Measurements from ENCODE around the gene TAB2.
"Not testable (repeated sequence)": the region's sequence is repeated elsewhere in the genome, so short reads cannot be mapped to it uniquely, and the experiment has no call there.

The TAB2 gene

DNA sequence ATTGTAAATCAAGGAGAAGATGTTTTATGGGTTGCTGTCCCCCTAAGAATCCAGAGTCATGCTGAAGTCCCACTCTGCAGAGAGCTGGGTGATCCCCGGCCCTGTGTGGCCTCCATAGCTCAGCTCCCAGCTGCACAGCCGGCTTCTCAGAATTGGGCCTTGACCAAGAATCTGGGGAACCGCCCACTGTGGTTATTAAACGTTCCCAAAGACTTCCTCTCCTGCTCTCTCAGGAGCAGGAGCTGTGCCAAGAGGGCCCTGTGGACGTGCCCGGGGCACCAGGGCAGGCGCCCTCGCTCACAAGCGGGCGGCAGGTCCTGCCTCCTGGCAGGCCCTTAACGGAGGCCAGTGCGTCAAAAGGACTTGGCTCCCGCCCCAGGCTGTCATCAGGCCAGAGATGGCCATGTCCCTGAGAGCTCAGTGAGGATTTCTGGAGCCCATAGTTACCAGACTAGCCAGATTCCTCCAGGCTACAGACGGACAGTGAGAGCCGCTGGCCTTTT, 136.9 kb downstream of the TAB2 start:
- in situ Hi-C loops (cut with MboI; ENCODE audit: low sequenced_read_pairs): no loop called here

DNA sequence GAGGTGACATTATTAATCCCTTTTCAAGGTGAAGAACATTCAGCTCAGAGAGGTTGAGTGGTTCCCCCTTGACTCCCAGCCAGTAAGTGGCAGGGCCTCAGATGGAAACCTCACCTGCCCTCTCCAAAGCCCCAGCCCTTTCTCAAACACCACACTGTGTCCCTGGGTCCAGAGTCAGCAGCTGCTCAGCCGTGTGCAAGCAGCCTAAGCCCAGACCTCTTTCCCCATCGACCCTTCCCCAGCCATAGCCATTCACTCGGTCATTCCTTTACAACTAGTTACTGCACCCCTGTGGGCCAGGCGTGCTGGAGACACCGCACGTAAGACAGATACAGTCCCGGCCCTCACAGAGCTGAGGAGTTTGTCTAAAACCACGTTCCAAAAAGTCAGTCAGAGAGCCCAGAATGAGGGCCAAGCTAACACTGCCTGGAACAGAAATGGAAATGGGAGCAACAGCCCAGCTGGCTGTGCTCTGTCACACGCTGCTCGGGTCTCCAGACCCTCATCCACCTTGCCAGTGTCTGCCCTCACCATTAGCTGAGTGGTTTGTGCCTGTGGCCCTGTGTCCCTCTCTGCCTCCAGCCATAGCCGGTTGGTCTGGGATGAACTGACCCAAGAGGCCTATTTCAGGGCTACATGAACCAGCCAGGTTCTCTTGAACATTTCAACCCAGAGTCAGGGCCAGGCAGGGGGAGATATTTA, 137.7 kb downstream of the TAB2 start:
- in situ Hi-C loops (cut with MboI; ENCODE audit: low sequenced_read_pairs): no loop called here

DNA sequence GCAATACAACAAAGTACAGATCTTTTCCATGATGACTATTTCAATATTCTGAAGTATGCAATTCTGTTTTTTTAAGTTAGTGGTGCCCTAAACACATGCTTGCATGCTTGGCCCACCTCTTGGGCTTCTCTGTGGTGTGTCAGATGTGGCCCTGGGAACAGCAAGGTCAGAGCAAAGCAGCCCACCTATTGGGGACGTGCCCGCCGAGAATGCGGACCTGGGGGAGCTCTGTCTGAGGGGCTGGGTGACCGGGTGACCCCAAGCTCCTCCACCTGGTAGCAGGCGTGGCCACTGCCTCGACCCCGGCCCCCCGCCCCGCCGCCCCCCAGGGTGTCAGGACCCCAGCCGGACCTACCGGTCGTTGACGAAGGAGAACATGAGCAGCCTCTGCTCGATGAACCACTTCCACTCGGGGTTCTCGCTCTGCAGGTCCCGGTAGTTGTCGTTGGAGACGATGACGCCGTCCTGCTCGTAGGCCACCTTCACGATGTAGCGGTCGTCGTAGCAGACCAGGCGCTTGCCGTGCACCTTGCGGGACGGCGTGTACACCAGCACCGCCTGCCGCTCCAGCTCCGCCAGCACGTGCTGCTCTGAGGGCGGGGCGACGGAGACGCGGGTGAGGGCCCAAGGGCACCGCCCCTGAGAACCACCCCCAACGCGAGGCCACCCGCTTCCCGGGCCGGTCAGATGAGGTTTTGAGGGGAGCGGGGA, 139.0 kb downstream of the TAB2 start:
- in situ Hi-C loops (cut with MboI; ENCODE audit: low sequenced_read_pairs): no loop called here

DNA sequence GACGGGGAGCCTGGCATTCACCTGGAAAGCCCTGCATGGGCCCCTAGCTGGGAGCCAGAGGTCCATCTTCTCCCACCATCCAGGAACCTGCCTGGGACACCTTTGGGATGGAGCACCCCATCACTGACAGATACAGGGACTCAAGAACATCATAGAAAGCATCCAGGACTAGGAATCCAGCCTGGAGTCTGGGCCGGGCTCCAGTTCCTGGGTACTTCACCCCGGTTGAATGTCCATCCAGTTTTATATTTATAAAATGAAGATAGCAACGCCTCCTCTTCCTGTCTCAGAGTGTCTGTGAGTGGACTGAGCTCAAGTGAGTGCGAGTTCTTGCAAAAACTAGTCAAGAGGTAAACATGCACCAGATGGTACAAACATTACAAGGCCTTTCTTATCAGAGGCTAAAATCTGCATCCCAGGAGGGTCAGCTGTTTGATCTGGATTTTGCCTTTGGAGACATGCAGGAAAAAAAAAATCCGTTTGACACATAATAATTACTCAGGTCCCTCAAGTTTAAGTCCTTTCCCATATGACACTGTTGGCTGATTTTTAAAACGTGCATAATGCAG, 139.9 kb downstream of the TAB2 start:
- in situ Hi-C loops (cut with MboI; ENCODE audit: low sequenced_read_pairs): no loop called here

DNA sequence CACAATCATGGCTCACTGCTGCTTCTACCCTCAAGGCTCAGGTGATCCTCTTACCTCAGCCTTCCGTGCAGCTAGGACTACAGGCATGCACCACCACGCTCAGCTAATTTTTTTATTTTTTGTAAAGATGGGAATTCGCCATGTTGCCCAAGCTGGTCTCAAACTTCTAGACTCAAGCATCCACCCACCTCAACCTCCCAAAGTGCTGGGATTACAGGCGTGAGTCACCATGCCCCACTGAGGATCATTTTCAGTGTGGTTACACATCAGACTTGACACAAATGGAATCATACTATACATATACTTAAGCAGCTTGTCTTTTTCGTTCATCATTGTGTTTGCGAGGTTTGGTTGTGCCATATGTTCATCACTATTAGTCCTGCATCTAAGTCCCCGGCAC, 140.7 kb downstream of the TAB2 start:
- in situ Hi-C loops (cut with MboI; ENCODE audit: low sequenced_read_pairs): no loop called here

DNA sequence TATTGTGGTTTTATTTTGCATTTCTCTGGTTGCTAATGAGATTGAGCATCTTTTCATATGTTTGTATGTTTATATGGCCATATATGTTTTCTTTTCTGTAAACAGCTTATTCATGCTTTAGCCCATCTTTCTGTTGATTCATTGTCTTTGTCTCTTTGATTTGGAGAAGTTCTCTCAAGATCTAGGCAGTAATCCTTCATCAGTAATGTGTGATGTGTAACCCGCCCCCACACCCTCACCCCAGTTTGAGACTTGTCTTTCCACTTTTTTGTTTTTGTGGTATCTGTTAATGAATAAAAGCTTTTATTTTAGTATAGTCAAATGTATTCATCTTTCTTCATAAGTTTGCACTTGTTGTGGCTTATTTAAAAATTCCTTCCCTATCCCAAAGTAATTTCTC, 141.3 kb downstream of the TAB2 start:
- in situ Hi-C loops (cut with MboI; ENCODE audit: low sequenced_read_pairs): no loop called here

DNA sequence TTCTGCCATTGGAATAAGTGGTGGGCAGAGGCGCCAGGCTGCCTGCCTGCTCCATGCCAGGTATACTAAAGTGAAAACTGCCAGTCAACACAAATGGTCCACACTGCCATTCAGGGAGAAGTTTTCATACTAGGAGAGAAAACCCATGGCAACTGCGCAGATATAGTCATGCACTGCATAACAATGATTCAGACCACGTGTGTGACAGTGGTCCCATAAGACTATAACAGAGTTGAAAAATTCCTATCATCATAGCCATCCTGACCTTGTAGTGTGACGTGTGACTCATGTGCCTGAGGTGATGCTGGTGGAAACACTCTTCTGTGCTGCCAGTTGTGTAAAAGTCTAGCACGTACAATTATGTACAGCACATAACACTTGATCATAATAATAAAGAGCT, 142.2 kb downstream of the TAB2 start:
- in situ Hi-C loops (cut with MboI; ENCODE audit: low sequenced_read_pairs): no loop called here

DNA sequence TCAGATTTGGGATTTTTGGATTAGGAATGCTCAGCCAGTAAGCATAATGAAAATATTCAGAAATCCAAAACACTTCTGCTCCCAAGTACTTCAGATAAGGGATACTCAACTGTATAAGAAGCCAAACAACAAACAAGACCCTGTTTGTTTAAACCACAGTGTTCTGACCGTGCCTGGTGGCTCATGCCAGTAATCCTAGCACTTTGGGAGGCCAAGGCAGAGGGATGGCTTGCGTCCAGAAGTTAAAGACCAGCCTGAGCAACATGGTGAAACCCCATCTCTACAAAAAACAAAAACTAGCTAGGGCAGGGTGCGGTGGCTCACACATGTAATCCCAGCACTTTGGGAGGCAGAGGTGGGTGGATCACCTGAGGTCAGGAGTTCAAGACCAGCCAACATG, 142.7 kb downstream of the TAB2 start:
- in situ Hi-C loops (cut with MboI; ENCODE audit: low sequenced_read_pairs): not testable (repeated sequence)

All from HL-60/S4 treated with retinoic acid at 250 ng/mL for 4 days and 3 days (cell line).